MCF 10A (cell line): ENCODE data around the gene WWC2. TPM values are rescaled to one million over a fixed set of nuclear protein-coding genes. Genes with fewer than 3 reads are reported as not detected.
"Not testable (repeated sequence)": the region's sequence is repeated elsewhere in the genome, so short reads cannot be mapped to it uniquely, and the experiment has no call there.

Experiments used
- BruUV-seq: library from RNA; stranded (reverse); fragments of 400-500 nt; replicated peaks from 2 replicates; lab custom pipeline; 2021; lab: Mats Ljungman, UMichigan
- CTCF ChIA-PET: fragments of 300-600 bp; sonication (Branson Sonifier 250); formaldehyde crosslinking; extraction: SDS; loops from one replicate; lab custom pipeline; 2021; ENCODE audit warnings: antibody characterized with exemption, inconsistent platforms; lab: Yijun Ruan, JAX
- POLR2A ChIA-PET: fragments of 300-600, 350-650 bp; sonication (Branson Sonifier 250); formaldehyde crosslinking; extraction: SDS; loops from one replicate; lab custom pipeline; 2020; ENCODE audit warnings: antibody characterized with exemption, inconsistent platforms; lab: Yijun Ruan, JAX
- DNase-seq: peaks from one replicate; pipeline ENCODE4 v3.0.0-alpha.2; 2018; ENCODE audit not compliant: unreplicated experiment
- H3K27ac Mint-ChIP-seq: one replicate; pipeline ENCODE4 v1.8.0; 2022; ENCODE audit warnings: mild to moderate bottlenecking, low read depth, mixed read lengths; ENCODE audit not compliant: unreplicated experiment
- H3K27me3 Mint-ChIP-seq: one replicate; pipeline ENCODE4 v1.8.0; 2022; ENCODE audit warnings: mixed read lengths; ENCODE audit not compliant: insufficient read depth, unreplicated experiment
- H3K36me3 Mint-ChIP-seq: one replicate; pipeline ENCODE4 v1.8.0; 2022; ENCODE audit warnings: mild to moderate bottlenecking, moderate library complexity, mixed read lengths; ENCODE audit not compliant: insufficient read depth, unreplicated experiment
- H3K4me1 Mint-ChIP-seq: one replicate; pipeline ENCODE4 v1.8.0; 2022; ENCODE audit warnings: mixed read lengths; ENCODE audit not compliant: insufficient read depth, unreplicated experiment
- H3K4me3 Mint-ChIP-seq: one replicate; pipeline ENCODE4 v1.8.0; 2022; ENCODE audit warnings: mild to moderate bottlenecking, moderate library complexity, mixed read lengths; ENCODE audit not compliant: unreplicated experiment
- H3K9me3 Mint-ChIP-seq: one replicate; pipeline ENCODE4 v1.8.0; 2022; ENCODE audit warnings: mixed read lengths; ENCODE audit not compliant: unreplicated experiment
- intact Hi-C: fragments of 100-400 bp; cut with micrococcal nuclease; formaldehyde crosslinking; loops from 2 replicates; pipeline ENCODE4 v1.14.1; 2022
- total RNA-seq: library from RNA; stranded (reverse); gene quantifications from 2 replicates; pipeline ENCODE4 v1.2.3, GENCODE V29; 2022
- TF ChIP-seq, protein P1 (sequence below): fragments of 200-600 bp; IDR thresholded peaks from one replicate; pipeline ENCODE4 v1.8.0; 2022; ENCODE audit warnings: antibody characterized with exemption, mild to moderate bottlenecking; ENCODE audit not compliant: unreplicated experiment

The WWC2 gene
- total RNA-seq, 1 experiment from 2014 or later = 42.4 TPM

DNA sequence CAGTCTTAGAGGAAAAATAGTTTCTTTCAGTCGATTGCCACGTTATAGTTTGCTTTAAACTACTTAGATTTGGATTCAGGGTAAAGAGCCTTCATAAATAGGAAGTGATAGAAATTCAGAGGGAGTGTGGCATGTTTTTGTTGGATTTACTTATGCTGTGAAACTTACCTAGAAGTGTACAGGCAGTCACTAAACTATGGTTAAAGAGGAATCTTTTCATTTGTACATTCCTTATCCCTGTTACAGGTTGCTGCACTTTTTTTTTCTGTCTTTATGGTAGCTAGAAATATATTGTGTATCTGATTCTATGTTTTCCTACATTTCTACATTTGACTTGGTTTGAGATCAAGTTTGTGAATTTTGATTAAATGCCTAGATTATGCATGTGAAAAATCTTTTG is 19.1 kb downstream of the WWC2 start:
- intact Hi-C loops = no loop called here
- H3K27me3 Mint-ChIP-seq = no peaks in the 10 kb centered on the region
- ChIA-PET CTCF (interaction anchor here (1.0 kb wide), 1 partner anchor 180 kb away, joined by 6 read pairs; no protein-coding TSS in a partner anchor), POLR2A (interaction anchor here (0.6 to 1.0 kb wide), 2 partner anchors 16 to 1001 kb away, joined by 4 to 5 read pairs; no protein-coding TSS in a partner anchor)
- TF ChIP-seq, protein P1, sequence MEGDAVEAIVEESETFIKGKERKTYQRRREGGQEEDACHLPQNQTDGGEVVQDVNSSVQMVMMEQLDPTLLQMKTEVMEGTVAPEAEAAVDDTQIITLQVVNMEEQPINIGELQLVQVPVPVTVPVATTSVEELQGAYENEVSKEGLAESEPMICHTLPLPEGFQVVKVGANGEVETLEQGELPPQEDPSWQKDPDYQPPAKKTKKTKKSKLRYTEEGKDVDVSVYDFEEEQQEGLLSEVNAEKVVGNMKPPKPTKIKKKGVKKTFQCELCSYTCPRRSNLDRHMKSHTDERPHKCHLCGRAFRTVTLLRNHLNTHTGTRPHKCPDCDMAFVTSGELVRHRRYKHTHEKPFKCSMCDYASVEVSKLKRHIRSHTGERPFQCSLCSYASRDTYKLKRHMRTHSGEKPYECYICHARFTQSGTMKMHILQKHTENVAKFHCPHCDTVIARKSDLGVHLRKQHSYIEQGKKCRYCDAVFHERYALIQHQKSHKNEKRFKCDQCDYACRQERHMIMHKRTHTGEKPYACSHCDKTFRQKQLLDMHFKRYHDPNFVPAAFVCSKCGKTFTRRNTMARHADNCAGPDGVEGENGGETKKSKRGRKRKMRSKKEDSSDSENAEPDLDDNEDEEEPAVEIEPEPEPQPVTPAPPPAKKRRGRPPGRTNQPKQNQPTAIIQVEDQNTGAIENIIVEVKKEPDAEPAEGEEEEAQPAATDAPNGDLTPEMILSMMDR = no peak
- H3K36me3 Mint-ChIP-seq = peaks cover 7% of the 10 kb centered on the region
- peaks cover 29% of the 10 kb centered on the region for H3K4me1 Mint-ChIP-seq
- no TSS peak for BruUV-seq
- peak overlapping the region; percentile 21 for H3K4me3 Mint-ChIP-seq
- DNase-seq = no peak
- H3K9me3 Mint-ChIP-seq = no peaks in the 10 kb centered on the region
- H3K27ac Mint-ChIP-seq = peak overlapping the region; percentile 80

DNA sequence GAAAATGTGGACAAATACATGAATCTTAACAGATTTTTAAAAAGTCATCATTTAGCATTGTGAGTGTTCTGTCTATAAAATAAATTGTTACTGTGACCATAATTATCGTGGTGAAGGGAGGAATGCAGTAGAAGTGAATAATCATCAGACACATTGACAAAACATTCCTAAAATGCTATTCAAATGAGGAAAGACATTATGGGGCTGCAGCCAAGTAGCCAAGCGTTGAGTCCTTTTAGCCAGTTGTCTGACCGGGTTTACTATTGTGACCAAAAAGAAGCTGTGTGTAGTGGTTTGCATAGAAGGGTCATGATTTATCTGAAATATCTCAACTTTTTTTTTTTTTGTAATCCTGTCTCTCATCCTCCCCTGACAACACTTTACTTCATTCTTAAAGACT is 19.5 kb downstream of the WWC2 start:
- intact Hi-C loops = no loop called here
- Mint-ChIP-seq H3K9me3 (no peaks in the 10 kb centered on the region), H3K4me3 (peak overlapping the region; percentile 21), H3K4me1 (peaks cover 28% of the 10 kb centered on the region), H3K27ac (peak overlapping the region; percentile 80), H3K36me3 (peaks cover 7% of the 10 kb centered on the region), H3K27me3 (no peaks in the 10 kb centered on the region)
- CTCF ChIA-PET = interaction anchor here (1.0 kb wide), 1 partner anchor 180 kb away, joined by 6 read pairs; no protein-coding TSS in a partner anchor
- BruUV-seq = no TSS peak
- TF ChIP-seq, protein P1 = no peak
- POLR2A ChIA-PET = interaction anchor here (0.6 to 1.0 kb wide), 2 partner anchors 16 to 1001 kb away, joined by 4 to 5 read pairs; no protein-coding TSS in a partner anchor
- peak; percentile 57 for DNase-seq

DNA sequence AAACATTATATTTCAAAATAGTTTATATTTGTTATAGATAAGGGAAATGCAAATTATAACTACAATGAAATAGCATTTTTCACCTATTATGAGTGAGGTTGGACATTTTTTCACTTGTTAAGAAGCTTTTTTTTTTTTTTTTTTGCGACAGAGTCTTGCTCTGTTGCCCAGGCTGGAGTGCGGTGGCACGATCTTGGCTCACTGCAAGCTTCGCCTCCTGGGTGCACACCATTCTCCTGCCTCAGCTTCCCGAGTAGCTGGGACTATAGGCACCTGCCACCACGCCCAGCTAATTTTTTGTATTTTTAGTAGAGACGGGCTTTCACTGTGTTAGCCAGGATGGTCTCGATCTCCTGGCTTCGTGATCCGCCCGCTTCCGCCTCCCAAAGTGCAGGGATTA is 22.6 kb downstream of the WWC2 start:
- intact Hi-C loops, DNase-seq, H3K36me3 Mint-ChIP-seq, H3K4me3 Mint-ChIP-seq, H3K27ac Mint-ChIP-seq, H3K27me3 Mint-ChIP-seq, H3K9me3 Mint-ChIP-seq, BruUV-seq: not testable (repeated sequence)
- POLR2A ChIA-PET = interaction anchor here (1.2 to 1.6 kb wide), 2 partner anchors 20 to 23 kb away, joined by 5 read pairs; partner anchors contain the start of gene WWC2
- CTCF ChIA-PET = interaction anchor here (0.6 kb wide), 1 partner anchor 15 kb away, joined by 3 read pairs; no protein-coding TSS in a partner anchor
- H3K4me1 Mint-ChIP-seq = peaks cover 27% of the 10 kb centered on the region

DNA sequence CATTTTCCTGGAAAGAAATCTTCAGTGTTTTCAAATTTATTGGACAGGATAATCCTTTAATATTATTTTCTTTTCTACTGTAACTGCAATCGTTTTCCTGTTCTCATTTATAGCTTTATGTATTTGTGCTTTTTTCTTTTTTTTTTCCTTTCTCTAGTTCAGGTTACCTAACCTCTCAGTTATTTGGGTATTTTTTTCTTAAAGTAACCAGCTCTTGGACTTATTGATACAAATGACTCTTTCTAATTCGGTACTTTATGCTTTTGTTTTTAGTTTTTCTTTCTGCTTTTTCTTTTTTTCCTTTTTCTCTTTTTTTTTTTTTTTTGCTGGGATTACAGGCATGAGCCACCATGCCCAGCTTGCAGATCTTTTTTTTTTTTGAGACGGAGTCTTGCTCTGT is 25.2 kb downstream of the WWC2 start:
- ChIA-PET POLR2A (interaction anchor here (1.2 kb wide), 1 partner anchor 25 kb away, joined by 3 read pairs; the partner anchor contains the start of gene WWC2), CTCF (interaction anchor here (0.6 to 1.4 kb wide), 3 partner anchors 13 to 946 kb away, joined by 3 to 4 read pairs (median 4); no protein-coding TSS in a partner anchor)
- Mint-ChIP-seq H3K36me3 (peaks cover 7% of the 10 kb centered on the region), H3K27ac (peak overlapping the region; percentile 63), H3K9me3 (no peaks in the 10 kb centered on the region), H3K4me3 (no peak overlapping the region), H3K27me3 (no peaks in the 10 kb centered on the region), H3K4me1 (peaks cover 20% of the 10 kb centered on the region)
- TF ChIP-seq, protein P1 = no peak
- no peak for DNase-seq
- no TSS peak for BruUV-seq
- intact Hi-C loops = no loop called here
